ENCODE results near the gene CEP192. TPM values are rescaled to one million over a fixed set of nuclear protein-coding genes. Genes with fewer than 3 reads are reported as not detected.
"Not testable (repeated sequence)": the region's sequence is repeated elsewhere in the genome, so short reads cannot be mapped to it uniquely, and the experiment has no call there.

The CEP192 gene
- total and polyA plus RNA-seq, 10 of the 15 experiments (the other 5 are each of a cell fraction or from before 2014, with no cell fraction given): 15.4 to 58.2 (median 29.6) TPM

GRCh38 chr18:13096719-13097118, 105.6 kb downstream of the CEP192 start:
- ChIA-PET CTCF (no interaction called here), SMC1A (ENCODE audit: uncharacterized antibody, unreplicated experiment) (interaction anchor here (1.5 kb wide), 1 partner anchor 63 kb away, joined by 3 read pairs; no protein-coding TSS in a partner anchor), RAD21 (ENCODE audit: unreplicated experiment) (no interaction called here), POLR2A (no interaction called here)
- DNase-seq (ENCODE audit: low read depth, low spot score) (no peak), FAIRE-seq (no peak), ATAC-seq (no peak)
- Histone ChIP-seq H3K27me3 (replicated peaks in 1 of 2; ENCODE audit: control insufficient read depth in 2 of 2, insufficient read depth in 2 of 2, low read length in 1 of 2) (no peaks in the 10 kb centered on the region), H3K79me2 (ENCODE audit: control insufficient read depth, insufficient read depth, low read length) (no peaks in the 10 kb centered on the region), H2AFZ (ENCODE audit: control insufficient read depth, low read depth, low read length) (no peak overlapping the region), H3K4me1 (ENCODE audit: control insufficient read depth, insufficient read depth, low read length) (no peaks in the 10 kb centered on the region), H3K9ac (ENCODE audit: control insufficient read depth, insufficient read depth, low read length) (no peak overlapping the region), H3K36me3 (ENCODE audit: control insufficient read depth in 2 of 2, insufficient read depth in 2 of 2, low read length in 1 of 2) (peaks cover 20 to 26% of the 10 kb centered on the region in 2 experiments), H4K20me1 (ENCODE audit: control insufficient read depth, insufficient read depth) (no peaks in the 10 kb centered on the region), H3K4me2 (ENCODE audit: control insufficient read depth, insufficient read depth) (no peak overlapping the region), H3K4me3 (no peak overlapping the region), H3K27ac (ENCODE audit: control insufficient read depth, insufficient read depth) (no peak overlapping the region), H3K9me3 (replicated peaks; ENCODE audit: control insufficient read depth, insufficient read depth, low read length) (no peaks in the 10 kb centered on the region)
- BruUV-seq (replicated peaks): no TSS peak
- intact Hi-C loops (cut with micrococcal nuclease; ENCODE audit: unreplicated experiment) (no loop called here), in situ Hi-C loops (cut with MboI) (no loop called here)
- 98% methylated on average over 3 of the region's 3 CpGs for WGBS (ENCODE audit: insufficient coverage, insufficient replicate concordance, low lambda C conversion rate, missing lambda C conversion rate)
- TF ChIP-seq ATF3 (IDR thresholded peaks at IDR 0.05; ENCODE audit: borderline replicate concordance, extremely low read depth, low read depth, low read length): no peak
- TF ChIP-seq HSF1 (IDR thresholded peaks at IDR 0.05; ENCODE audit: low read depth, low read length): no peak
- no peak for TF ChIP-seq NR2F1 (conservative IDR thresholded peaks at IDR 0.05)

GRCh38 chr18:13098104-13098503, 106.9 kb downstream of the CEP192 start:
- CTCF ChIA-PET; RAD21 ChIA-PET (ENCODE audit: unreplicated experiment); DNase-seq (ENCODE audit: low read depth, low spot score); SMC1A ChIA-PET (ENCODE audit: uncharacterized antibody, unreplicated experiment); H3K27ac ChIP-seq (ENCODE audit: control insufficient read depth, insufficient read depth); intact Hi-C loops (cut with micrococcal nuclease; ENCODE audit: unreplicated experiment); in situ Hi-C loops (cut with MboI); FAIRE-seq; BruUV-seq (replicated peaks); H4K20me1 ChIP-seq (ENCODE audit: control insufficient read depth, insufficient read depth); POLR2A ChIA-PET; ATAC-seq; H3K4me1 ChIP-seq (ENCODE audit: control insufficient read depth, insufficient read depth, low read length); H3K79me2 ChIP-seq (ENCODE audit: control insufficient read depth, insufficient read depth, low read length); H3K9ac ChIP-seq (ENCODE audit: control insufficient read depth, insufficient read depth, low read length); H3K4me3 ChIP-seq; H3K4me2 ChIP-seq (ENCODE audit: control insufficient read depth, insufficient read depth); H3K27me3 ChIP-seq (replicated peaks in 1 of 2; ENCODE audit: control insufficient read depth in 2 of 2, insufficient read depth in 2 of 2, low read length in 1 of 2); H3K9me3 ChIP-seq (replicated peaks; ENCODE audit: control insufficient read depth, insufficient read depth, low read length); H2AFZ ChIP-seq (ENCODE audit: control insufficient read depth, low read depth, low read length): not testable (repeated sequence)
- peaks cover 25 to 33% of the 10 kb centered on the region in 2 experiments for H3K36me3 ChIP-seq (ENCODE audit: control insufficient read depth in 2 of 2, insufficient read depth in 2 of 2, low read length in 1 of 2)
- WGBS (ENCODE audit: insufficient coverage, insufficient replicate concordance, low lambda C conversion rate, missing lambda C conversion rate): 97% methylated on average over 11 of the region's 26 CpGs
